A673 (cell line): Measurements from ENCODE around the gene SF3B6.

Source experiments
- EZH2 ChIP-seq: fragments of 200-600 bp; sonication (generic); IDR thresholded peaks from 2 replicates; pipeline ENCODE4 v1.6.1; 2017; ENCODE audit warnings: borderline replicate concordance, low read depth, mild to moderate bottlenecking, mixed read lengths, antibody characterized with exemption, low read length; ENCODE audit not compliant: poor library complexity, severe bottlenecking
- TF ChIP-seq, protein P1 (sequence below): fragments of 300-800, 200-600 bp; sonication (generic); conservative IDR thresholded peaks from 2 replicates; pipeline ENCODE4 v1.5.1; 2017; ENCODE audit warnings: low read depth, mild to moderate bottlenecking, antibody characterized with exemption, low read length, moderate library complexity, mixed read lengths

GRCh38 chr2:24054366-24055010 lies 21.6 kb downstream of the SF3B6 start:
- no peak for TF ChIP-seq EZH2
- TF ChIP-seq, protein P1, sequence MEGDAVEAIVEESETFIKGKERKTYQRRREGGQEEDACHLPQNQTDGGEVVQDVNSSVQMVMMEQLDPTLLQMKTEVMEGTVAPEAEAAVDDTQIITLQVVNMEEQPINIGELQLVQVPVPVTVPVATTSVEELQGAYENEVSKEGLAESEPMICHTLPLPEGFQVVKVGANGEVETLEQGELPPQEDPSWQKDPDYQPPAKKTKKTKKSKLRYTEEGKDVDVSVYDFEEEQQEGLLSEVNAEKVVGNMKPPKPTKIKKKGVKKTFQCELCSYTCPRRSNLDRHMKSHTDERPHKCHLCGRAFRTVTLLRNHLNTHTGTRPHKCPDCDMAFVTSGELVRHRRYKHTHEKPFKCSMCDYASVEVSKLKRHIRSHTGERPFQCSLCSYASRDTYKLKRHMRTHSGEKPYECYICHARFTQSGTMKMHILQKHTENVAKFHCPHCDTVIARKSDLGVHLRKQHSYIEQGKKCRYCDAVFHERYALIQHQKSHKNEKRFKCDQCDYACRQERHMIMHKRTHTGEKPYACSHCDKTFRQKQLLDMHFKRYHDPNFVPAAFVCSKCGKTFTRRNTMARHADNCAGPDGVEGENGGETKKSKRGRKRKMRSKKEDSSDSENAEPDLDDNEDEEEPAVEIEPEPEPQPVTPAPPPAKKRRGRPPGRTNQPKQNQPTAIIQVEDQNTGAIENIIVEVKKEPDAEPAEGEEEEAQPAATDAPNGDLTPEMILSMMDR = no peak
